Measurements from ENCODE around the gene ABAT.

GRCh38 chr16:8697965-8698364 is 23.5 kb downstream of the ABAT start:
- TF ChIP-seq POLR2A (IDR thresholded peaks at IDR 0.05; ENCODE audit: low read depth) (no peak), EP300 (IDR thresholded peaks at IDR 0.05) (no peak), CTCF (IDR thresholded peaks at IDR 0.05) (no peak)

Measured in esophagus muscularis mucosa (tissue), 4 donors.